Activated naive CD8-positive, alpha-beta T cell treated with anti-CD3 and anti-CD28 coated beads, Interleukin-2, amount 50 U/mL, for 24 hours (primary cell): ENCODE data around the gene PLLP.

Experiments used
- ATAC-seq: fragments of 150-1000 bp; cut with Tn5 transposase; one replicate; pipeline ENCODE4 v1.10.0; 2021
- DNase-seq: peaks from one replicate; pipeline ENCODE4 v3.0.0; 2021
- H3K27ac Mint-ChIP-seq: one replicate; pipeline ENCODE4 v1.8.0; 2021; ENCODE audit warnings: mild to moderate bottlenecking, mixed read lengths
- H3K27me3 Mint-ChIP-seq: one replicate; pipeline ENCODE4 v1.8.0; 2021; ENCODE audit warnings: mixed read lengths
- H3K36me3 Mint-ChIP-seq: one replicate; pipeline ENCODE4 v1.8.0; 2021; ENCODE audit warnings: low read depth, mixed read lengths
- H3K4me1 Mint-ChIP-seq: one replicate; pipeline ENCODE4 v1.8.0; 2021; ENCODE audit warnings: mixed read lengths
- H3K4me3 Mint-ChIP-seq: one replicate; pipeline ENCODE4 v1.8.0; 2021; ENCODE audit warnings: mild to moderate bottlenecking, moderate library complexity, mixed read lengths
- H3K9me3 Mint-ChIP-seq: one replicate; pipeline ENCODE4 v1.8.0; 2021; ENCODE audit warnings: mixed read lengths

The PLLP gene

GRCh38 chr16:57307365-57307764 lies 22.9 kb upstream of the PLLP start:
- DNase-seq (no peak), ATAC-seq (no peak)
- H3K4me3 Mint-ChIP-seq = no peak overlapping the region

DNA sequence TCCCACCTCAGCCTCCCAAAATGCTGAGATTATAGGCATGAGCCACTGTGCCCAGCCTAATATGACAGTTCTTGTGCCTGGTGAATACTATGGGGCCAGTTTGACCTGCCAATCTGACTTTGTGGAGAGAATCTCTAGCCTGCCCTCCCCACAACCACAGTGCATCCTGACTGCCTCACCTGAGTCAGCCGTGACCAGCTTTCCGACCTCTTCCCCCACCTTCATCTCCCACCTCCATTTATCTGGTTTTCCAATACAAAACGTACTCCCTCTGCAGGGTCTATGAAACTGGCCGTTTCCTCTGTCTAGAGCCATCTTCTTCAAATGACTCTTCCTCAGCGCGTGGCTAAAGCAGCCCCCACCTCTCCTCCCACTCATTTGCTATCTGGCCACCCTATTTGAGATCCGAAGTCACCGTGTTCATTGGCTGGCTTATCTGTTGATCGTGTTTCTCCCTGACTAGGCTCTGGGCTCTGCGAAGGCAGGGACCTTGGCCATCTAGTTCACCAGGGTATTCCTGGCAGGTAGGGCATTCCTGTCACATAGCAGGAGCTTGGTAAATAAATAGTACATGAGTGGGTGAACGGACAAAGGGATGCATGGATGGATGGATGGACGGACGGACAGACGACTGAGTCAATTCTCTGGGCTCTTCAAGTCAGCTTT lies 22.3 kb upstream of the PLLP start:
- H3K9me3 Mint-ChIP-seq = no peaks in the 10 kb centered on the region
- no peak overlapping the region for H3K4me3 Mint-ChIP-seq
- H3K36me3 Mint-ChIP-seq = no peaks in the 10 kb centered on the region
- H3K4me1 Mint-ChIP-seq = peaks cover 17% of the 10 kb centered on the region
- no peak overlapping the region for H3K27ac Mint-ChIP-seq
- DNase-seq = no peak
- peaks cover 2% of the 10 kb centered on the region for H3K27me3 Mint-ChIP-seq
- ATAC-seq = no peak

More at GRCh38 chr16:57307365-57307764, 22.9 kb upstream of the PLLP start:
- Mint-ChIP-seq H3K27me3 (peaks cover 2% of the 10 kb centered on the region), H3K36me3 (no peaks in the 10 kb centered on the region), H3K4me1 (peaks cover 16% of the 10 kb centered on the region), H3K27ac (no peak overlapping the region), H3K9me3 (no peaks in the 10 kb centered on the region)

DNA sequence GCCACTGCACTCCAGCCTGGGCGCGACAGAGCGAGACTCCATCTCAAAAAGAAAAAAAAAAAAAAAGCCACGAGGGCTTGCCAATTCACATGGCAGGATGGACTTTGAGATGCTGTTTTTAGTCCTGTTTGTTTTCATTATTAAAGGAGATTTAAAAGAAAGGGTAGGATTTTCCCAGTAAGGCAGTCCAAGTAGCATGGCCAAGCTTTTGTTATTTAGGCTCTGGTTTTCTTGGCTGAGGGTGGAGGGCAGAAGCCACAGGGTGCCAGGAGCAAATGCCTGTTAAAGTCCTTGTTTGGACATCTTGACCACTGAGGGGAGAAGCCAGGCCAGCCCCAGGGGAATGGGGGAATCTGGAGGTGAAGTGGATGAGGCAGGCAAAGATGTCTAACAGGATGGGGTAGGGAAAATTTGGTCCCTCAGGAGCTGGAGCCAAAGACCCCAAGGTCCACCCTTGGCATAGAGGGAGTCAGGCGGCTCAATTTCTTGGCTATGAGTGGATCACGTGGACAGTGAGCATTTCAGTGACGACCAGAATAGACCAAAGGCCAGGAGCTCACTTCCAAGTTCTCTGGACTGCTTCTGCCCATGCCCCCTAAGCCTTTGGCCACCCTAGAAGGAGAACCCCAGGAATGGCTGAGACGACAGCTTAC lies 20.8 kb upstream of the PLLP start:
- DNase-seq (no peak), ATAC-seq (no peak)
- Mint-ChIP-seq H3K36me3 (no peaks in the 10 kb centered on the region), H3K27ac (peak overlapping the region; percentile 18), H3K4me3 (no peak overlapping the region), H3K27me3 (peaks cover 2% of the 10 kb centered on the region), H3K9me3 (no peaks in the 10 kb centered on the region), H3K4me1 (peaks cover 20% of the 10 kb centered on the region)

DNA sequence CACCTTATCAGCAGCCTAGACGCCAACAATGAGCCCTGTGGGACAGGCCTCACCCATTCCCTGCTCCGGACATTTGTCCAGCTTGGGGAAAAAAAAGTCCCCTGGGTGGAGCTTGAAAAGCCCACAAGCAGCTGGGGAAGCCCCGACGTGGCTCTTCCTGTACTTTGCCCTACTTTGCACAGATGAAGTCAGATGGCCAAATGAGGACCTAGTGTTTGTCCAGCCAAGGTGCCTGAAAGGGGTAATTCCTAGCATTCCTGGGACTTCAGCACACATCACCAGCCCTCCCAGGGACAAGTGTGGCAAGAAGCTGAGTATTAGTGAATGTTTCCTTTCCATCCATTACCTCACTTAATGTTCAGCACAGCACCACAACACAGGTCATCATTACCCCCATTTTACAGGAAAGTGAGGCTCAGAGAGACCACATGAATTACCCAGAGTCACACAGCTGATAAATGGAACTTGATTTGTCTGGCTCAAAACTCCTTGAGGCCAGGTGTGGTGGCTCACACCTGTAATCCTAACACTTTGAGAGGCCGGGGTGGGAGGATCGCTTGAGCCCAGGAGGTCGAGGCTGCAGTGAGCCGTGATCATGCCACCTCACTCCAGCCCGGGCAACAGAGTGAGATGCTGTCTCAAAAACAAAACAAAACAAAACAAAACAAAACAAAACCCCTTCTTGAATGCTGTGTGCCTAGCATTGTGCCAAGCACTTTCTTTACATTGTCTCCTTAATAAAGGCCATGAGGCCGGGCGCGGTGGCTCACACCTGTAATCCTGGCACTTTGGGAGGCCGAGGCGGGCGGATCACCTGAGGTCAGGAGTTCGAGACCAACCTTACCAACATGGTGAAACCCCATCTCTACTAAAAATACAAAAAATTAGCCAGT lies 19.9 kb upstream of the PLLP start:
- ATAC-seq (no peak), DNase-seq (no peak)
- Mint-ChIP-seq H3K27ac (peak overlapping the region; percentile 31), H3K4me1 (peaks cover 20% of the 10 kb centered on the region), H3K9me3 (no peaks in the 10 kb centered on the region), H3K4me3 (no peak overlapping the region), H3K36me3 (no peaks in the 10 kb centered on the region), H3K27me3 (no peaks in the 10 kb centered on the region)

GRCh38 chr16:57303910-57304168 lies 19.4 kb upstream of the PLLP start:
- no peak for ATAC-seq
- Mint-ChIP-seq H3K36me3 (no peaks in the 10 kb centered on the region), H3K4me3 (no peak overlapping the region), H3K27me3 (no peaks in the 10 kb centered on the region), H3K9me3 (no peaks in the 10 kb centered on the region), H3K4me1 (peaks cover 20% of the 10 kb centered on the region), H3K27ac (peak overlapping the region; percentile 31)
- no peak for DNase-seq

- Mint-ChIP-seq H3K9me3 (no peaks in the 10 kb centered on the region), H3K4me3 (no peak overlapping the region), H3K27ac (no peak overlapping the region), H3K4me1 (peaks cover 20% of the 10 kb centered on the region), H3K36me3 (no peaks in the 10 kb centered on the region), H3K27me3 (no peaks in the 10 kb centered on the region)
- DNase-seq = no peak
- ATAC-seq = no peak
These were observed 18.8 kb upstream of the PLLP start for GRCh38 chr16:57303021-57303909.

DNA sequence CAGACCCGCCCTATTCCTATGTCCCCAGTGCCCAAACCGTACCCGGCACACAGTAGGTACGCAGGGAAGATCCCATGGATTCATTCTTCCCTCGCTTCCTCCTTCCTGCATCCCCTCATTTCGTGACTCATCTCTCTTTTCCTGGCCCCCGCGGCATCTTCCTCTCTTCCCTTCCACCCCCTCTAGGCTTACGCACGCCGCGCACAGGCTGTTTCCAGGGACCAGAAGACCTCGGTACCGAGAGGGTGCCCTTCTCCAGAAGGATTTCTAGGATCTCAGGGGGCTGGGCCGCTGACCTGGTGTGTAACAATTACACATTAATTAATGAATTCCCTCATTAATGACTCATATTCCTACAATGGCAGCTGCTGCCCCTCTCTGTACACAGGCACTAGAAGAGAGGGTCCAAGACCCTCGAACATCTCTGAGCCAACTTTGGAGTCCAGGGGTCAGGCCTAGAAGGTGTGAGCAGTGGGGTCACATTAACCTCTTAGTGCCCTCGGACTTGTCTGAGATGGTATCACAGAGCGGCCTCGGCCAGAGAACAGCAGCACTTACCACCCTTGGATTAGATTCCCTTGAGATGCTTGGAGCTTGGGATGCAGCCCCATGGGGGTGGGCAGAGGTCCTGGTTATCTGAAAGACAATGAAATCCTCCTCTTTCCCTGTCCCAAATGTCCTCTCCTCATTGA lies 16.8 kb upstream of the PLLP start:
- peaks cover 23% of the 10 kb centered on the region for H3K4me1 Mint-ChIP-seq
- H3K27ac Mint-ChIP-seq = no peak overlapping the region
- no peaks in the 10 kb centered on the region for H3K36me3 Mint-ChIP-seq
- H3K9me3 Mint-ChIP-seq = no peaks in the 10 kb centered on the region
- ATAC-seq (no peak), DNase-seq (no peak)
- no peaks in the 10 kb centered on the region for H3K27me3 Mint-ChIP-seq
- H3K4me3 Mint-ChIP-seq = no peak overlapping the region

GRCh38 chr16:57300387-57301125 lies 16.1 kb upstream of the PLLP start:
- Mint-ChIP-seq H3K27me3 (no peaks in the 10 kb centered on the region), H3K4me3 (no peak overlapping the region), H3K27ac (no peak overlapping the region), H3K4me1 (peaks cover 23% of the 10 kb centered on the region), H3K9me3 (no peaks in the 10 kb centered on the region), H3K36me3 (no peaks in the 10 kb centered on the region)
- ATAC-seq (peak; percentile 85), DNase-seq (peak; percentile 97)

GRCh38 chr16:57299719-57300386 lies 15.4 kb upstream of the PLLP start:
- H3K4me1 Mint-ChIP-seq = peaks cover 23% of the 10 kb centered on the region
- ATAC-seq (peak; percentile 87), DNase-seq (peak; percentile 83)
- no peaks in the 10 kb centered on the region for H3K36me3 Mint-ChIP-seq
- no peak overlapping the region for H3K27ac Mint-ChIP-seq
- no peak overlapping the region for H3K4me3 Mint-ChIP-seq
- H3K9me3 Mint-ChIP-seq = no peaks in the 10 kb centered on the region
- H3K27me3 Mint-ChIP-seq = no peaks in the 10 kb centered on the region

DNA sequence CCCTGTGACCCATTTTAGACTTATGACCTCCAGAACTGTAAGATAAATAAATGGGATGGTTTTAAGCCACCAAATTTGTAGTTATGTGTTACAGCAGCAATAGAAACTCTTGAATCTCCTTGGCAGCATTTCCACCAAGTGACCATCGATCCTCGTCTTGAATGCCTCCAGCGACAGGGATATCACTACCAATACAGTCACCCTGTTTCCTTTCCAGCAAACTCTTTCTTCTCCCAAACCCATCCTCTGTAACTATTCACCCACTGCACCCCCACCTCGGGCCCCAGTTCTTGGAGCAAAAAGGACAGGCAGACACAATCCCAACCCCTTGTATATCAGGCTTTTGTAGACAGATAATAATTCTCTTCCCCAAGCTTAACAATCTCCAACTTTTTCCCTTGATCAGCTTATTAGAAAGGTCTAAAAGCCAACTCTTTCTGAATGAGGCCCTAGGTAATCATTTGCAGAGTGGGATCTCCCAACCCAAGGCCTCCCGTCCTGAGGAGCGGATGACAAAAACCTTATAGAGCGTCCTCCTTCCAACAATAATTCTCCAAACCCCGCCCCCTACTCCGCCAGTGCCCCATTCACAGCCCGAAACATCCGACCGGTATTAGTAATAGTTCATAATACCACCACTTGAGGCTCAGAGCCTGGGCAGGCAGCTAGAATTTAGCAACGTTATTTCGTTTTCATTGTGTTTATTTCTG lies 14.7 kb upstream of the PLLP start:
- DNase-seq (peak; percentile 49), ATAC-seq (peak; percentile 1)
- Mint-ChIP-seq H3K9me3 (no peaks in the 10 kb centered on the region), H3K4me1 (peaks cover 19% of the 10 kb centered on the region), H3K4me3 (no peak overlapping the region), H3K36me3 (no peaks in the 10 kb centered on the region), H3K27ac (no peak overlapping the region), H3K27me3 (no peaks in the 10 kb centered on the region)

DNA sequence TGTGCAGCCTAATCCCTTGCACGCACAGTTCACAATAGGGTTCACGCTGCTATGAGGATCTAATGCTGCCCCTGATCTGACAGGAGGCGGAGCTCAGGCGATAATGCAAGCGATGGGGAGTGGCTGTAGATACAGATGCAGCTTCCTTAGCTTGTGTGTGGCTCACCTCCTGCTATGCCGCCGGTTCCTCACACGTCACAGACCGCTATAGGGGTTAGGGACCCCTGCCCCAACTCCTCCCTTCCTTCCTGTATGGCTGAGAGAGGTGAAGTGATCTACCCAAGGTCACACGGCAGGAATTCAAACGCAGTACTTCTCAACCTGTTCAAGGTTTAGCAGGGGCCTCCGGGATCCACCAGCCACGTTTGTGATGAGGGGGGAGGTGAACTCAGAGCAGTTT lies 13.4 kb upstream of the PLLP start:
- no peak overlapping the region for H3K27ac Mint-ChIP-seq
- ATAC-seq (no peak), DNase-seq (peak; percentile 35)
- H3K27me3 Mint-ChIP-seq = no peaks in the 10 kb centered on the region
- no peaks in the 10 kb centered on the region for H3K9me3 Mint-ChIP-seq
- peak overlapping the region; percentile 67 for H3K4me3 Mint-ChIP-seq
- peaks cover 14% of the 10 kb centered on the region for H3K4me1 Mint-ChIP-seq
- no peaks in the 10 kb centered on the region for H3K36me3 Mint-ChIP-seq

GRCh38 chr16:57289391-57290257 lies 5.2 kb upstream of the PLLP start:
- Mint-ChIP-seq H3K27ac (no peak overlapping the region), H3K4me1 (peaks cover 13% of the 10 kb centered on the region), H3K36me3 (no peaks in the 10 kb centered on the region), H3K9me3 (no peaks in the 10 kb centered on the region), H3K27me3 (peaks cover 4% of the 10 kb centered on the region), H3K4me3 (no peak overlapping the region)
- ATAC-seq (peak; percentile 33), DNase-seq (no peak)
